ENCODE measurements around the gene ZNF134.

GRCh38 chr19:57643734-57644133, 29.7 kb downstream of the ZNF134 start:
- no peak for TF ChIP-seq CTCF (IDR thresholded peaks at IDR 0.05; ENCODE audit: poor library complexity, severe bottlenecking)
- TF ChIP-seq EZH2 (IDR thresholded peaks at IDR 0.05; ENCODE audit: borderline replicate concordance, insufficient read depth, low read length, poor library complexity, severe bottlenecking) = no peak
